ENCODE measurements around the gene EIF1AX.

DNA sequence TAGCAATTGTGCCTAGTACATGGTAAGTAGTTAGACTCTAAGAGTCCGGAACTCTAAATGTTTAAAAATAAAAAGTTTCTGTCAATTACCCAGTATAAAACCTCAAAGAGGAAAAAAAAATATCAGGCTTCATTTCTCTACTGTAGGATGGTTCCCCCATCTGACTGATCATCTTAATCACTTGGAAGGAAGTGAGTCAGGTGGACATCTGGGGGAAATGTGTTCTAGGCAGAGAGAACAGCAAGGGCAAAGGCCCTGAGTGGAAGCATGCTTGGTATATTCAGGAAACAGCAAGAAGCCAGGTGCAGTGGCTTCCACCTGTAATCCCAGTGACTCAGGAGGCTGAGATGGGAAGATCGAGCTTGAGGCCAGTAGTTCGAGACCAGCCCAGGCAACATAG is 2.9 kb upstream of the EIF1AX start:
- TF ChIP-seq CTCF (IDR thresholded peaks at IDR 0.05) (no peak), ZBTB33 (IDR thresholded peaks at IDR 0.05; ENCODE audit: borderline replicate concordance, low read depth) (no peak), YY1 (IDR thresholded peaks at IDR 0.05; ENCODE audit: low read depth) (no peak), SIN3A (IDR thresholded peaks at IDR 0.05; ENCODE audit: borderline replicate concordance, low read depth, low read length) (no peak), NFIC (IDR thresholded peaks at IDR 0.05; ENCODE audit: borderline replicate concordance) (no peak)
